Stimulated activated CD8-positive, alpha-beta memory T cell treated with anti-CD3 and anti-CD28 coated beads, Interleukin-4, amount 100 ng/mL, for 24 hours (primary cell): ENCODE results near the gene NEUROD4.
A peak's percentile ranks its signal among the peaks of the same experiment; 100 is the strongest.
"Not testable (repeated sequence)": the region's sequence is repeated elsewhere in the genome, so short reads cannot be mapped to it uniquely, and the experiment has no call there.

Experiments used
- DNase-seq: peaks from one replicate; pipeline ENCODE4 v3.0.0-alpha.2; 2020; ENCODE audit warnings: low read depth

NEUROD4 gene

GRCh38 chr12:55019784-55020183, at the start of gene NEUROD4:
TSS of gene NEUROD4 (plus strand) at chr12:55019974. CDS start at chr12:55026440, 6,466 bp downstream.
- no peak for DNase-seq

GRCh38 chr12:54970741-54971140, 49.0 kb upstream of the NEUROD4 start:
- no peak for DNase-seq

- no peak for DNase-seq
Measured at GRCh38 chr12:54973556-54973955, 46.2 kb upstream of the NEUROD4 start.

- no peak for DNase-seq
Measured at GRCh38 chr12:54974279-54974678, 45.5 kb upstream of the NEUROD4 start.

- no peak for DNase-seq
Measured at GRCh38 chr12:54975272-54975671, 44.5 kb upstream of the NEUROD4 start.

GRCh38 chr12:54975875-54976274, 43.9 kb upstream of the NEUROD4 start:
- no peak for DNase-seq

GRCh38 chr12:54977155-54977554, 42.6 kb upstream of the NEUROD4 start:
- DNase-seq, result no peak

- no peak for DNase-seq
Measured at GRCh38 chr12:54977857-54978256, 41.9 kb upstream of the NEUROD4 start.

- no peak for DNase-seq
Measured at GRCh38 chr12:54980341-54980740, 39.4 kb upstream of the NEUROD4 start.

- DNase-seq, result peak; percentile 22
Measured at GRCh38 chr12:54981796-54982195, 38.0 kb upstream of the NEUROD4 start.

- DNase-seq, result peak; percentile 22
Measured at GRCh38 chr12:54983536-54984101, 36.2 kb upstream of the NEUROD4 start.

- peak; percentile 68 for DNase-seq
Measured at GRCh38 chr12:54984658-54985376, 35.0 kb upstream of the NEUROD4 start, which contains the start of gene TESPA1. TSS of gene TESPA1 (minus strand) at chr12:54984762. CDS start at chr12:54974562, 10,200 bp downstream.

GRCh38 chr12:54986773-54987172, 33.0 kb upstream of the NEUROD4 start:
- DNase-seq, result not testable (repeated sequence)

GRCh38 chr12:54987611-54988231, 32.1 kb upstream of the NEUROD4 start:
- DNase-seq, result no peak

- DNase-seq, result no peak
Measured at GRCh38 chr12:54988402-54989054, 31.2 kb upstream of the NEUROD4 start.

GRCh38 chr12:54989829-54990228, 29.9 kb upstream of the NEUROD4 start:
- no peak for DNase-seq

GRCh38 chr12:54991161-54991990, 28.4 kb upstream of the NEUROD4 start:
- DNase-seq, result no peak

- no peak for DNase-seq
Measured at GRCh38 chr12:54991991-54992375, 27.8 kb upstream of the NEUROD4 start.

GRCh38 chr12:54993181-54993835, 26.5 kb upstream of the NEUROD4 start:
- DNase-seq, result no peak

GRCh38 chr12:54996205-54996604, 23.6 kb upstream of the NEUROD4 start:
- DNase-seq, result no peak

- DNase-seq, result no peak
Measured at GRCh38 chr12:54997929-54998522, 21.7 kb upstream of the NEUROD4 start.
